ENCODE data around the gene MOB2. TPM values are rescaled to one million over a fixed set of nuclear protein-coding genes. Genes with fewer than 3 reads are reported as not detected.

Gene MOB2
- total RNA-seq, 1 donor from 2014 or later: 26.4 TPM

DNA sequence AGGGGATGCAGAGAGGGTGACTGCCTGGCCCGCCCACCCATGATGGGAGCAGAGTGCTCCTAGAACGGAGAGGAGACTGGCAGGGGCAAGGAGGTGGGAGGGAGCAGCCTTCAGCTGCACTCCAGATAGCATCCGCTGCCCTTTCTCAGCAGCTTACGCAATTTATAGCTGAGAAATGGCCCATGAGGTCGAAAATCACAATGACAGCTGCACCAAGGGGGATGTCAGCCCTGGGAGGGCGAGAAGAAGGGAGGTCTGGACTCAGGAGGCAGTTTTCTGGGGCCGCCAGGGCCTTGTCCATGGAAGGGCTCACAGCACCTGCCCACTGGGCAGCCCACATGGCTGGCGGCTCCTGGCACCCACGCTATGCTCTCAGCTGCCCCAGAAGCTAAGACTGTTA is 17.6 kb upstream of the MOB2 start:
- peaks cover 98% of the 10 kb centered on the region for H4K20me1 ChIP-seq (ENCODE audit: insufficient read depth, low read length)
- peaks cover 1% of the 10 kb centered on the region for H3K27me3 Mint-ChIP-seq (ENCODE audit: low read depth, unreplicated experiment)
- peaks cover 81% of the 10 kb centered on the region for H3K79me2 ChIP-seq (ENCODE audit: insufficient read depth, low read length)
- no peaks in the 10 kb centered on the region for H3K9me3 Mint-ChIP-seq (ENCODE audit: unreplicated experiment)
- DNase-seq (ENCODE audit: low read depth) (no peak), FAIRE-seq (no peak)
- no peak overlapping the region for H3K27ac Mint-ChIP-seq (ENCODE audit: unreplicated experiment)
- no peak overlapping the region for H3K4me3 ChIP-seq (ENCODE audit: insufficient read depth, low read depth, low read length)
- H3K36me3 Mint-ChIP-seq (ENCODE audit: low read depth, unreplicated experiment): peaks cover 12% of the 10 kb centered on the region
- no peak for TF ChIP-seq EZH2 (IDR thresholded peaks at IDR 0.05; ENCODE audit: insufficient read depth, low read length)
- TF ChIP-seq, protein P1, sequence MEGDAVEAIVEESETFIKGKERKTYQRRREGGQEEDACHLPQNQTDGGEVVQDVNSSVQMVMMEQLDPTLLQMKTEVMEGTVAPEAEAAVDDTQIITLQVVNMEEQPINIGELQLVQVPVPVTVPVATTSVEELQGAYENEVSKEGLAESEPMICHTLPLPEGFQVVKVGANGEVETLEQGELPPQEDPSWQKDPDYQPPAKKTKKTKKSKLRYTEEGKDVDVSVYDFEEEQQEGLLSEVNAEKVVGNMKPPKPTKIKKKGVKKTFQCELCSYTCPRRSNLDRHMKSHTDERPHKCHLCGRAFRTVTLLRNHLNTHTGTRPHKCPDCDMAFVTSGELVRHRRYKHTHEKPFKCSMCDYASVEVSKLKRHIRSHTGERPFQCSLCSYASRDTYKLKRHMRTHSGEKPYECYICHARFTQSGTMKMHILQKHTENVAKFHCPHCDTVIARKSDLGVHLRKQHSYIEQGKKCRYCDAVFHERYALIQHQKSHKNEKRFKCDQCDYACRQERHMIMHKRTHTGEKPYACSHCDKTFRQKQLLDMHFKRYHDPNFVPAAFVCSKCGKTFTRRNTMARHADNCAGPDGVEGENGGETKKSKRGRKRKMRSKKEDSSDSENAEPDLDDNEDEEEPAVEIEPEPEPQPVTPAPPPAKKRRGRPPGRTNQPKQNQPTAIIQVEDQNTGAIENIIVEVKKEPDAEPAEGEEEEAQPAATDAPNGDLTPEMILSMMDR (IDR thresholded peaks at IDR 0.05; ENCODE audit: insufficient read depth, low read depth, low read length): no peak
- H3K9ac ChIP-seq (ENCODE audit: low read length): no peak overlapping the region
- no peaks in the 10 kb centered on the region for H3K9me3 ChIP-seq (ENCODE audit: insufficient read depth, low read depth, low read length)
- no peaks in the 10 kb centered on the region for H3K36me3 ChIP-seq (ENCODE audit: insufficient read depth, low read length)
- H3K4me1 Mint-ChIP-seq (ENCODE audit: low read depth, unreplicated experiment): peaks cover 9% of the 10 kb centered on the region
- no peak overlapping the region for H3K27ac ChIP-seq (ENCODE audit: low read depth, low read length)
- H3K27me3 ChIP-seq (ENCODE audit: insufficient read depth, low read length): no peaks in the 10 kb centered on the region
- H3K4me2 ChIP-seq (ENCODE audit: low read length): no peak overlapping the region
- no peak overlapping the region for H3K4me3 Mint-ChIP-seq (ENCODE audit: unreplicated experiment)
- H3K4me1 ChIP-seq (ENCODE audit: insufficient read depth, low read length): peaks cover 4% of the 10 kb centered on the region
- H2AFZ ChIP-seq (ENCODE audit: low read depth, low read length): no peak overlapping the region

- TF ChIP-seq EZH2 (IDR thresholded peaks at IDR 0.05; ENCODE audit: insufficient read depth, low read length): no peak
- TF ChIP-seq, protein P1 (IDR thresholded peaks at IDR 0.05; ENCODE audit: insufficient read depth, low read depth, low read length): no peak
- no peak overlapping the region for H3K4me2 ChIP-seq (ENCODE audit: low read length)
- Mint-ChIP-seq H3K27me3 (ENCODE audit: low read depth, unreplicated experiment) (peaks cover 1% of the 10 kb centered on the region), H3K27ac (ENCODE audit: unreplicated experiment) (no peak overlapping the region), H3K36me3 (ENCODE audit: low read depth, unreplicated experiment) (peaks cover 14% of the 10 kb centered on the region), H3K4me3 (ENCODE audit: unreplicated experiment) (no peak overlapping the region), H3K9me3 (ENCODE audit: unreplicated experiment) (no peaks in the 10 kb centered on the region), H3K4me1 (ENCODE audit: low read depth, unreplicated experiment) (peaks cover 9% of the 10 kb centered on the region)
- H3K4me1 ChIP-seq (ENCODE audit: insufficient read depth, low read length): peaks cover 4% of the 10 kb centered on the region
- H3K9ac ChIP-seq (ENCODE audit: low read length): no peak overlapping the region
- H2AFZ ChIP-seq (ENCODE audit: low read depth, low read length): no peak overlapping the region
- no peaks in the 10 kb centered on the region for H3K36me3 ChIP-seq (ENCODE audit: insufficient read depth, low read length)
- H3K27ac ChIP-seq (ENCODE audit: low read depth, low read length): no peak overlapping the region
- no peak overlapping the region for H3K4me3 ChIP-seq (ENCODE audit: insufficient read depth, low read depth, low read length)
- no peaks in the 10 kb centered on the region for H3K27me3 ChIP-seq (ENCODE audit: insufficient read depth, low read length)
- FAIRE-seq (no peak), DNase-seq (ENCODE audit: low read depth) (no peak)
- H3K79me2 ChIP-seq (ENCODE audit: insufficient read depth, low read length): peaks cover 85% of the 10 kb centered on the region
- no peaks in the 10 kb centered on the region for H3K9me3 ChIP-seq (ENCODE audit: insufficient read depth, low read depth, low read length)
- peaks cover 98% of the 10 kb centered on the region for H4K20me1 ChIP-seq (ENCODE audit: insufficient read depth, low read length)
Observed at GRCh38 chr11:1503708-1504104, 17.1 kb upstream of the MOB2 start.

DNA sequence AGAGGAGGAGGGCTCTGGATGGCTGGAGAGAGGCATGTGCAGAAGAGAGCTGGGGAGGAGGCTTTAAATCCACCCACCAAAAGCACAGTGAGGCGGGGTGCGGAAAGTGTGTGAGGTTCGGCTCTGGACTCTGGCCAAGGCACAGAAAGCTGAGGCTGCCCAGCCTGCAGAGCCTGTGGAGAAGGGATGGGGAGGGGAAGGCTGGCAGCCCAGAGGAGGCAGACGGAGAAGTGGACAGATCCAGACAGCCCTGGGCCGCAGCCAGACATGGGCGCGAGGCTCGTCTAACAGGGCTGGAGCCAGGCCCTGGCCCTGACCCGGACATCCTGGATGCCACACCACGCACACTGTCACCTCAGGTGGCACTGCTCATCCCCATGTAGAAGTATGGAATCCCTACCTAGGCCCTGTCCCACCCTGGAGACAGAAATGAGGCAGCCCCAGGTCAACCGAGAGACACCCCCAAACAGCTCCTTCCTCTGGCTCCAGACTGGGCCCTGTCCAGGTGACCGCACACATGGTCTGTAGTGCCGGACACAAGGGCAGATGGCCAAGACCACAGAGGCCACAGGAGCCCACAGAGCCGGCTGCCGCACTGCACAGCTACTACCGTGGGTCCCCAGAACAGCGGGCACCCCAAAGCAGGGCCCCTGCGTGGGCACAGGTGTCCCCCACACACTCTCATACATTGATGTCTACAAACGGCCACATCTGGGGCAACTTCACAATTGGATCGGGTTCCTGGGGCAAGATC is 16.6 kb upstream of the MOB2 start:
- H3K36me3 Mint-ChIP-seq (ENCODE audit: low read depth, unreplicated experiment): peaks cover 14% of the 10 kb centered on the region
- Histone ChIP-seq H3K79me2 (ENCODE audit: insufficient read depth, low read length) (peaks cover 84% of the 10 kb centered on the region), H3K4me2 (ENCODE audit: low read length) (no peak overlapping the region), H3K27me3 (ENCODE audit: insufficient read depth, low read length) (no peaks in the 10 kb centered on the region), H3K9me3 (ENCODE audit: insufficient read depth, low read depth, low read length) (no peaks in the 10 kb centered on the region), H3K4me1 (ENCODE audit: insufficient read depth, low read length) (peaks cover 4% of the 10 kb centered on the region), H3K27ac (ENCODE audit: low read depth, low read length) (no peak overlapping the region), H3K4me3 (ENCODE audit: insufficient read depth, low read depth, low read length) (no peak overlapping the region), H4K20me1 (ENCODE audit: insufficient read depth, low read length) (peaks cover 99% of the 10 kb centered on the region), H3K36me3 (ENCODE audit: insufficient read depth, low read length) (no peaks in the 10 kb centered on the region), H2AFZ (ENCODE audit: low read depth, low read length) (no peak overlapping the region), H3K9ac (ENCODE audit: low read length) (no peak overlapping the region)
- FAIRE-seq: no peak
- peaks cover 9% of the 10 kb centered on the region for H3K4me1 Mint-ChIP-seq (ENCODE audit: low read depth, unreplicated experiment)
- no peaks in the 10 kb centered on the region for H3K9me3 Mint-ChIP-seq (ENCODE audit: unreplicated experiment)
- no peak for TF ChIP-seq EZH2 (IDR thresholded peaks at IDR 0.05; ENCODE audit: insufficient read depth, low read length)
- TF ChIP-seq, protein P1 (IDR thresholded peaks at IDR 0.05; ENCODE audit: insufficient read depth, low read depth, low read length): no peak
- DNase-seq (ENCODE audit: low read depth): no peak
- peaks cover 1% of the 10 kb centered on the region for H3K27me3 Mint-ChIP-seq (ENCODE audit: low read depth, unreplicated experiment)
- H3K27ac Mint-ChIP-seq (ENCODE audit: unreplicated experiment): no peak overlapping the region
- H3K4me3 Mint-ChIP-seq (ENCODE audit: unreplicated experiment): no peak overlapping the region
